ENCODE measurements around the gene TRIM46. TPM values are rescaled to one million over a fixed set of nuclear protein-coding genes. Genes with fewer than 3 reads are reported as not detected.

TRIM46 gene
- total and polyA plus RNA-seq, 2 of the 13 experiments (the other 11 are each of a cell fraction or from before 2014, with no cell fraction given) = 0.04 to 0.09 TPM

DNA sequence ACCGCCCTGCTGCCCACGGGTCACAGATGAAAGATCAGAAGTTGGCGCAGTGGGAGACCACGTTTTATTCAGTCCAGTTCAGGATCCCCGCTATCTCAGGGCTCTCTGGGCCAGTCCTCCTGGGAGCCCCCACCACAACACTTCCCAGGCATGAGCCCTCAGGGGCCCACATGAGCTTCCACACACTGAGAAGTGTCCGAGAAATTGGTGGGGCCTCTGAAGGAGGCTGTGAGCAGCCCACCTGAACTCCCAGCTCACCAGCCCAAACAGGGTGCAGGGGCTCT is 12.1 kb downstream of the TRIM46 start:
- DNase-seq (ENCODE audit: low spot score) = no peak
- Histone ChIP-seq H4K20me1 (ENCODE audit: insufficient read depth, low read length) (no peaks in the 10 kb centered on the region), H3K9ac (ENCODE audit: insufficient read depth, low read depth, low read length) (no peak overlapping the region), H3K9me3 (ENCODE audit: low read length) (no peaks in the 10 kb centered on the region), H2AFZ (ENCODE audit: low read length) (no peak overlapping the region), H3K4me1 (ENCODE audit: insufficient read depth, low read length) (peaks cover 14% of the 10 kb centered on the region; the same call in 1 of the 2 replicates), H3K4me3 (replicated peaks in 1 of 3; ENCODE audit: insufficient read depth in 1 of 3, low read depth in 2 of 3, low read length in 3 of 3) (no peak overlapping the region), H3K27ac (ENCODE audit: extremely low read length, insufficient read depth, low read length) (no peak overlapping the region), H3K79me2 (ENCODE audit: insufficient read depth, low read length) (no peaks in the 10 kb centered on the region), H3K36me3 (replicated peaks in 1 of 2; ENCODE audit: control insufficient read depth in 1 of 2, insufficient read depth in 2 of 2, low read length in 2 of 2) (no peaks in the 10 kb centered on the region), H3K27me3 (ENCODE audit: control insufficient read depth in 1 of 2, insufficient read depth in 2 of 2, low read length in 2 of 2) (peaks cover 7 to 61% of the 10 kb centered on the region in 2 experiments; a peak in 4 of 5 replicates), H3K4me2 (ENCODE audit: low read depth, low read length) (0 out of 2 replicates have a peak overlapping the region, but pooled peaks have one; percentile 48)
- no peak; the same call in 2 of the 3 replicates for ATAC-seq
- no TSS peak for BruUV-seq (replicated peaks)
- FAIRE-seq = no peak
- intact Hi-C loops (cut with micrococcal nuclease; ENCODE audit: unreplicated experiment) = no loop called here
- in situ Hi-C loops (cut with HindIII; ENCODE audit: extremely low pct_ligation_motif_present, low pct_unique_long_range_greater_than_20kb) = no loop called here
- ChIA-PET POLR2A (no interaction called here), CTCF (ENCODE audit: low intra/inter-chr PET ratio, low total read pairs) (no interaction called here)
- WGBS (ENCODE audit: low lambda C conversion rate) = 26% methylated on average over 5 of the region's 6 CpGs
- TF ChIP-seq CHD4 (IDR thresholded peaks at IDR 0.05; ENCODE audit: borderline replicate concordance, low read length) (no peak), ZBTB21 (CRISPR knock-in tag; IDR thresholded peaks at IDR 0.05) (no peak), PHF20 (CRISPR knock-in tag; IDR thresholded peaks at IDR 0.05) (no peak), ISX (CRISPR knock-in tag; conservative IDR thresholded peaks at IDR 0.05) (no peak), ONECUT2 (CRISPR knock-in tag; IDR thresholded peaks at IDR 0.05) (no peak)

- Histone ChIP-seq H3K27ac (ENCODE audit: extremely low read length, insufficient read depth, low read length) (no peak overlapping the region), H3K4me2 (ENCODE audit: low read depth, low read length) (no peak overlapping the region), H3K9me3 (ENCODE audit: low read length) (no peaks in the 10 kb centered on the region), H3K36me3 (replicated peaks in 1 of 2; ENCODE audit: control insufficient read depth in 1 of 2, insufficient read depth in 2 of 2, low read length in 2 of 2) (no peaks in the 10 kb centered on the region), H3K79me2 (ENCODE audit: insufficient read depth, low read length) (no peaks in the 10 kb centered on the region), H4K20me1 (ENCODE audit: insufficient read depth, low read length) (no peaks in the 10 kb centered on the region), H2AFZ (ENCODE audit: low read length) (no peak overlapping the region), H3K4me3 (replicated peaks in 1 of 3; ENCODE audit: insufficient read depth in 1 of 3, low read depth in 2 of 3, low read length in 3 of 3) (no peak overlapping the region), H3K9ac (ENCODE audit: insufficient read depth, low read depth, low read length) (no peak overlapping the region), H3K27me3 (ENCODE audit: control insufficient read depth in 1 of 2, insufficient read depth in 2 of 2, low read length in 2 of 2) (peaks cover 7 to 61% of the 10 kb centered on the region in 2 experiments; a peak in 4 of 5 replicates), H3K4me1 (ENCODE audit: insufficient read depth, low read length) (peaks cover 14% of the 10 kb centered on the region; the same call in 1 of the 2 replicates)
- TF ChIP-seq PHB2 (IDR thresholded peaks at IDR 0.05; ENCODE audit: partially characterized antibody) = no peak
- TF ChIP-seq CREB1 (IDR thresholded peaks at IDR 0.05) = no peak
- no peak for TF ChIP-seq CREB1 (CRISPR knock-in tag; IDR thresholded peaks at IDR 0.05)
- peak; percentile 49; the same call in 1 of the 2 replicates for TF ChIP-seq ZNF652 (CRISPR knock-in tag; IDR thresholded peaks at IDR 0.05; ENCODE audit: borderline replicate concordance, low read depth)
- intact Hi-C loops (cut with micrococcal nuclease; ENCODE audit: unreplicated experiment) (no loop called here), in situ Hi-C loops (cut with HindIII; ENCODE audit: extremely low pct_ligation_motif_present, low pct_unique_long_range_greater_than_20kb) (no loop called here)
- 23% methylated on average over 8 of the region's 8 CpGs for WGBS (ENCODE audit: low lambda C conversion rate)
- FAIRE-seq (no peak), DNase-seq (ENCODE audit: low spot score) (no peak), ATAC-seq (no peak)
- no TSS peak for BruUV-seq (replicated peaks)
- POLR2A ChIA-PET = no interaction called here
- CTCF ChIA-PET (ENCODE audit: low intra/inter-chr PET ratio, low total read pairs) = no interaction called here
These were observed 12.6 kb downstream of the TRIM46 start for GRCh38 chr1:155186067-155186793.
